ENCODE measurements around the gene CCNL2.

CCNL2 gene

GRCh38 chr1:1425426-1425752 lies 26.3 kb upstream of the CCNL2 start:
- no peak overlapping the region for H3K27ac ChIP-seq (replicated peaks)
- peaks cover 28% of the 10 kb centered on the region for H3K27me3 ChIP-seq (ENCODE audit: insufficient read depth, poor library complexity, severe bottlenecking)
- no peak for TF ChIP-seq POLR2AphosphoS5 (IDR thresholded peaks at IDR 0.05; ENCODE audit: low read depth)
- TF ChIP-seq SPI1 (IDR thresholded peaks at IDR 0.05; ENCODE audit: borderline replicate concordance, low read depth), result no peak
- no peak for TF ChIP-seq GABPA (IDR thresholded peaks at IDR 0.05; ENCODE audit: low read depth)
- no peak for TF ChIP-seq CTCF (IDR thresholded peaks at IDR 0.05; ENCODE audit: insufficient read depth, low read length)
- no peak for TF ChIP-seq REST (IDR thresholded peaks at IDR 0.05; ENCODE audit: insufficient replicate concordance, low read depth)
- no peak overlapping the region for H3K4me3 ChIP-seq (replicated peaks; ENCODE audit: insufficient read depth, low read length)
- DNase-seq (ENCODE audit: low read depth in 1 of 2, low spot score in 1 of 2), result no peak

DNA sequence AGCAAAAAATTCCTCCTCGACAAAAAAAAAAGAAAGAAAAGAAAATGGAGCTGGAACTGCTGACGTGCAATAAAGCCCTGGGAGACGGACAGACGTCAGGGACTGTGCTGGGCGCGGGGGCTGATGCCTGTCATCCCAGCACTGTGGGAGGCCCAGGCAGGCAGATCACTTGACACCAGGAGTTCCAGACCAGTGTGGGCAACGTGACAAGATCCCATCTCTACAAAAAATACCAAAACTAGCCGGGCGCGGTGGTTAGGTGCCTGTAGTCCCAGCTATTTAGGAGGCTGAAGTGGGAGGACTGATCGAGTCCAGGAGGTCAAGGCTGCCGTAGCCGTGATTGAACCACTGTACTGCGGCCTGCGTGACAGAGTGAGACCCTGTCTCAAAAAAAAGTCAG lies 25.6 kb upstream of the CCNL2 start:
- peaks cover 24% of the 10 kb centered on the region for H3K27me3 ChIP-seq (ENCODE audit: insufficient read depth, poor library complexity, severe bottlenecking)
- no peak overlapping the region for H3K4me3 ChIP-seq (replicated peaks; ENCODE audit: insufficient read depth, low read length)
- no peak for DNase-seq (ENCODE audit: low read depth in 1 of 2, low spot score in 1 of 2)
- TF ChIP-seq POLR2AphosphoS5 (IDR thresholded peaks at IDR 0.05; ENCODE audit: low read depth) (no peak), CTCF (IDR thresholded peaks at IDR 0.05; ENCODE audit: insufficient read depth, low read length) (no peak), SPI1 (IDR thresholded peaks at IDR 0.05; ENCODE audit: borderline replicate concordance, low read depth) (no peak), GABPA (IDR thresholded peaks at IDR 0.05; ENCODE audit: low read depth) (no peak), REST (IDR thresholded peaks at IDR 0.05; ENCODE audit: insufficient replicate concordance, low read depth) (no peak)
- H3K27ac ChIP-seq (replicated peaks), result no peak overlapping the region

DNA sequence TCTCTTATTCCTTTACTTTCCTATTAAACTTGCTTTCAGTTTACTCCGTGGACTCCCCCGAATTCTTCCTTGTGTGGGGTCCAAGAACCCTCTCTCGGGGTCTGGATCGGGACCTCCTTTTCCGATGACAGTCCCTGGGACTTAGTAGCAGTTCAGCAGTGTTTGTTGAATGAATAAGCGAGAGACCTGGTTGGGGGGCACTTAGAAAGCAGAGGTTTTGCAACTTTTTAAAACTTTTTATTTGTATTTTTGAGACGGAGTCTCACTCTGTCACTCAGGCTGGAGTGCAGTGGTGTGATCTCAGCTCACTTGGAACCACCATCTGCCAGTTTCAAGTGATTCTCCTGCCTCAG lies 24.1 kb upstream of the CCNL2 start:
- Histone ChIP-seq H3K27ac (replicated peaks) (no peak overlapping the region), H3K27me3 (ENCODE audit: insufficient read depth, poor library complexity, severe bottlenecking) (peaks cover 16% of the 10 kb centered on the region), H3K4me3 (replicated peaks; ENCODE audit: insufficient read depth, low read length) (no peak overlapping the region)
- no peak for DNase-seq (ENCODE audit: low read depth in 1 of 2, low spot score in 1 of 2)
- TF ChIP-seq POLR2AphosphoS5 (IDR thresholded peaks at IDR 0.05; ENCODE audit: low read depth), result no peak
- no peak for TF ChIP-seq CTCF (IDR thresholded peaks at IDR 0.05; ENCODE audit: insufficient read depth, low read length)
- TF ChIP-seq GABPA (IDR thresholded peaks at IDR 0.05; ENCODE audit: low read depth), result no peak
- TF ChIP-seq SPI1 (IDR thresholded peaks at IDR 0.05; ENCODE audit: borderline replicate concordance, low read depth), result no peak
- no peak for TF ChIP-seq REST (IDR thresholded peaks at IDR 0.05; ENCODE audit: insufficient replicate concordance, low read depth)

Data from HL-60 (cell line).